CD4-positive, CD25-positive, alpha-beta regulatory T cell (primary cell): ENCODE measurements around the gene OGN. TPM values are rescaled to one million over a fixed set of nuclear protein-coding genes. Genes with fewer than 3 reads are reported as not detected.

Experiments used
- ATAC-seq, 2 donors: fragments of 150-1000 bp; cut with Tn5 transposase; one replicate each; pipeline ENCODE4 v1.10.0; 2021; ENCODE audit warnings: low read depth in 2 of 2, moderate number of reproducible peaks in 2 of 2, moderate library complexity in 1 of 2
- DNase-seq, 3 donors: peaks; one replicate each; pipeline versions ENCODE4 v3.0.0 to v3.0.0-alpha.2; 2012 to 2022; ENCODE audit warnings: mixed read lengths in 1 of 3
- H3K27ac ChIP-seq: one replicate; pipeline ENCODE4 v1.7.0; 2013; ENCODE audit warnings: mild to moderate bottlenecking, low read length; ENCODE audit not compliant: insufficient read depth, poor library complexity, severe bottlenecking
- H3K27me3 ChIP-seq: one replicate; pipeline ENCODE4 v1.7.0; 2013; ENCODE audit warnings: low read length; ENCODE audit not compliant: control insufficient read depth, insufficient read depth
- H3K36me3 ChIP-seq: one replicate; pipeline ENCODE4 v1.7.0; 2013; ENCODE audit warnings: mild to moderate bottlenecking, low read length, moderate library complexity; ENCODE audit not compliant: control insufficient read depth, insufficient read depth
- H3K4me1 ChIP-seq: 2 replicates; pipeline ENCODE4 v1.7.0; 2013; ENCODE audit warnings: mild to moderate bottlenecking, low read length; ENCODE audit not compliant: insufficient read depth, control insufficient read depth, poor library complexity, severe bottlenecking
- H3K4me3 ChIP-seq: one replicate; pipeline ENCODE4 v1.7.0; 2013; ENCODE audit warnings: low read depth, mild to moderate bottlenecking, low read length, moderate library complexity
- H3K9me3 ChIP-seq, 2 experiments: 1 replicate in 1 of 2; 2 replicates in 1 of 2; pipeline ENCODE4 v1.7.0; 2013; ENCODE audit warnings: low read length in 2 of 2, mild to moderate bottlenecking in 1 of 2, moderate library complexity in 1 of 2; ENCODE audit not compliant: control insufficient read depth in 2 of 2
- H3K27ac Mint-ChIP-seq, 3 donors: one replicate each; pipeline ENCODE4 v1.8.0; 2020 to 2022; ENCODE audit warnings: mild to moderate bottlenecking in 3 of 3, mixed read lengths in 3 of 3, moderate library complexity in 2 of 3
- H3K27me3 Mint-ChIP-seq: one replicate; pipeline ENCODE4 v1.8.0; 2022; ENCODE audit warnings: mild to moderate bottlenecking, mixed read lengths
- H3K36me3 Mint-ChIP-seq: one replicate; pipeline ENCODE4 v1.8.0; 2020; ENCODE audit warnings: mixed read lengths
- H3K4me1 Mint-ChIP-seq, 4 donors: one replicate each; pipeline ENCODE4 v1.8.0; 2020 to 2022; ENCODE audit warnings: mixed read lengths in 4 of 4, mild to moderate bottlenecking in 1 of 4
- H3K4me3 Mint-ChIP-seq, 4 donors: one replicate each; pipeline ENCODE4 v1.8.0; 2020 to 2022; ENCODE audit warnings: mild to moderate bottlenecking in 4 of 4, mixed read lengths in 4 of 4, moderate library complexity in 3 of 4
- H3K9me3 Mint-ChIP-seq, 7 donors: one replicate each; pipeline ENCODE4 v1.8.0; 2020 to 2022; ENCODE audit warnings: mixed read lengths in 7 of 7, mild to moderate bottlenecking in 3 of 7, moderate library complexity in 2 of 7
- polyA plus RNA-seq, 4 donors: library from polyadenylated mRNA; unstranded; fragments of 300-500 nt; fragmentation: Illumina TruSeq; gene quantifications; one replicate each; pipeline ENCODE4 v1.2.3, GENCODE V29; 2021
- total RNA-seq: library from RNA; stranded (reverse); gene quantifications from one replicate; pipeline ENCODE4 v1.2.3, GENCODE V29; 2022

OGN gene
- total and polyA plus RNA-seq, 5 donors from 2014 or later: 0.30 to 1.3 (median 0.72) TPM

GRCh38 chr9:92432972-92433548, 28.7 kb upstream of the OGN start:
- H3K27me3 ChIP-seq: no peaks in the 10 kb centered on the region
- no peaks in the 10 kb centered on the region for H3K27me3 Mint-ChIP-seq
- peaks cover 0 to 5% (median 1%) of the 10 kb centered on the region in 4 donors for H3K4me1 Mint-ChIP-seq
- no peak overlapping the region for H3K4me3 Mint-ChIP-seq
- H3K4me1 ChIP-seq: no peaks in the 10 kb centered on the region
- no peaks in the 10 kb centered on the region for H3K36me3 ChIP-seq
- ATAC-seq (no peak), DNase-seq (no peak)
- H3K36me3 Mint-ChIP-seq: no peaks in the 10 kb centered on the region
- H3K9me3 Mint-ChIP-seq: peaks cover 0 to 1% (median 0%) of the 10 kb centered on the region in 7 donors
- H3K4me3 ChIP-seq: no peak overlapping the region
- H3K27ac ChIP-seq: no peak overlapping the region
- no peak overlapping the region for H3K27ac Mint-ChIP-seq
- H3K9me3 ChIP-seq: no peaks in the 10 kb centered on the region

GRCh38 chr9:92432350-92432749, 28.0 kb upstream of the OGN start:
- ATAC-seq (no peak), DNase-seq (no peak)
- Mint-ChIP-seq H3K36me3 (no peaks in the 10 kb centered on the region), H3K27ac (no peak overlapping the region), H3K4me1 (peaks cover 0 to 5% (median 1%) of the 10 kb centered on the region in 4 donors), H3K4me3 (no peak overlapping the region), H3K9me3 (peaks cover 0 to 1% (median 0%) of the 10 kb centered on the region in 7 donors), H3K27me3 (no peaks in the 10 kb centered on the region)
- Histone ChIP-seq H3K4me1 (no peaks in the 10 kb centered on the region), H3K4me3 (no peak overlapping the region), H3K27ac (no peak overlapping the region), H3K27me3 (no peaks in the 10 kb centered on the region), H3K36me3 (no peaks in the 10 kb centered on the region), H3K9me3 (no peaks in the 10 kb centered on the region)

- Histone ChIP-seq H3K4me1 (no peaks in the 10 kb centered on the region), H3K9me3 (no peaks in the 10 kb centered on the region), H3K36me3 (no peaks in the 10 kb centered on the region), H3K27me3 (no peaks in the 10 kb centered on the region), H3K4me3 (no peak overlapping the region), H3K27ac (no peak overlapping the region)
- Mint-ChIP-seq H3K4me1 (no peaks in the 10 kb centered on the region), H3K27ac (no peak overlapping the region), H3K9me3 (peaks cover 0 to 1% (median 0%) of the 10 kb centered on the region in 7 donors), H3K27me3 (no peaks in the 10 kb centered on the region), H3K36me3 (no peaks in the 10 kb centered on the region), H3K4me3 (no peak overlapping the region)
- DNase-seq (no peak), ATAC-seq (no peak)
Measured at GRCh38 chr9:92429836-92430235, 25.5 kb upstream of the OGN start.

- Mint-ChIP-seq H3K4me1 (no peaks in the 10 kb centered on the region), H3K27ac (no peak overlapping the region), H3K4me3 (no peak overlapping the region), H3K36me3 (no peaks in the 10 kb centered on the region), H3K27me3 (no peaks in the 10 kb centered on the region), H3K9me3 (no peaks in the 10 kb centered on the region)
- Histone ChIP-seq H3K27ac (no peak overlapping the region), H3K36me3 (no peaks in the 10 kb centered on the region), H3K4me3 (no peak overlapping the region), H3K4me1 (no peaks in the 10 kb centered on the region), H3K9me3 (no peaks in the 10 kb centered on the region), H3K27me3 (no peaks in the 10 kb centered on the region)
- ATAC-seq (no peak), DNase-seq (no peak)
Measured at GRCh38 chr9:92426501-92427145, 22.2 kb upstream of the OGN start.

GRCh38 chr9:92425474-92425873, 21.1 kb upstream of the OGN start:
- H3K27ac ChIP-seq: no peak overlapping the region
- Mint-ChIP-seq H3K36me3 (no peaks in the 10 kb centered on the region), H3K27me3 (no peaks in the 10 kb centered on the region), H3K9me3 (peaks cover 0 to 2% (median 0%) of the 10 kb centered on the region in 7 donors), H3K4me3 (no peak overlapping the region), H3K27ac (no peak overlapping the region), H3K4me1 (no peaks in the 10 kb centered on the region)
- no peaks in the 10 kb centered on the region for H3K9me3 ChIP-seq
- ATAC-seq (no peak), DNase-seq (no peak)
- H3K36me3 ChIP-seq: no peaks in the 10 kb centered on the region
- no peak overlapping the region for H3K4me3 ChIP-seq
- no peaks in the 10 kb centered on the region for H3K4me1 ChIP-seq
- no peaks in the 10 kb centered on the region for H3K27me3 ChIP-seq

GRCh38 chr9:92424340-92424739, 20.0 kb upstream of the OGN start, which contains the start of gene OMD:
TSS of gene OMD (minus strand) at chr9:92424471. CDS start at chr9:92417558, 6,913 bp downstream.
- Mint-ChIP-seq H3K9me3 (peaks cover 0 to 2% (median 0%) of the 10 kb centered on the region in 7 donors), H3K27ac (no peak within 1 kb of the TSS), H3K36me3 (no peaks in the 10 kb centered on the region), H3K4me1 (no peaks in the 10 kb centered on the region), H3K27me3 (no peaks in the 10 kb centered on the region), H3K4me3 (no peak within 1 kb of the TSS)
- Histone ChIP-seq H3K27me3 (no peaks in the 10 kb centered on the region), H3K27ac (no peak within 1 kb of the TSS), H3K36me3 (no peaks in the 10 kb centered on the region), H3K4me1 (no peaks in the 10 kb centered on the region), H3K9me3 (no peaks in the 10 kb centered on the region), H3K4me3 (no peak within 1 kb of the TSS)
- no peak for ATAC-seq
- no peak for DNase-seq

GRCh38 chr9:92423612-92424011, 19.2 kb upstream of the OGN start:
- Histone ChIP-seq H3K4me3 (no peak overlapping the region), H3K4me1 (no peaks in the 10 kb centered on the region), H3K27me3 (no peaks in the 10 kb centered on the region), H3K9me3 (no peaks in the 10 kb centered on the region), H3K36me3 (no peaks in the 10 kb centered on the region), H3K27ac (no peak overlapping the region)
- H3K4me3 Mint-ChIP-seq: no peak overlapping the region
- peaks cover 0 to 2% (median 0%) of the 10 kb centered on the region in 7 donors for H3K9me3 Mint-ChIP-seq
- no peak for DNase-seq
- no peaks in the 10 kb centered on the region for H3K27me3 Mint-ChIP-seq
- no peaks in the 10 kb centered on the region for H3K4me1 Mint-ChIP-seq
- ATAC-seq: no peak
- H3K27ac Mint-ChIP-seq: no peak overlapping the region
- H3K36me3 Mint-ChIP-seq: no peaks in the 10 kb centered on the region
